HG03432 (cell line): Measurements from ENCODE around the gene NUP58.

Experiments used
- ATAC-seq: cut with Tn5 transposase; IDR thresholded peaks from one replicate; pipeline ENCODE4 v1.9.1; 2021; ENCODE audit warnings: mild to moderate bottlenecking, moderate library complexity; ENCODE audit not compliant: unreplicated experiment

NUP58 gene

DNA sequence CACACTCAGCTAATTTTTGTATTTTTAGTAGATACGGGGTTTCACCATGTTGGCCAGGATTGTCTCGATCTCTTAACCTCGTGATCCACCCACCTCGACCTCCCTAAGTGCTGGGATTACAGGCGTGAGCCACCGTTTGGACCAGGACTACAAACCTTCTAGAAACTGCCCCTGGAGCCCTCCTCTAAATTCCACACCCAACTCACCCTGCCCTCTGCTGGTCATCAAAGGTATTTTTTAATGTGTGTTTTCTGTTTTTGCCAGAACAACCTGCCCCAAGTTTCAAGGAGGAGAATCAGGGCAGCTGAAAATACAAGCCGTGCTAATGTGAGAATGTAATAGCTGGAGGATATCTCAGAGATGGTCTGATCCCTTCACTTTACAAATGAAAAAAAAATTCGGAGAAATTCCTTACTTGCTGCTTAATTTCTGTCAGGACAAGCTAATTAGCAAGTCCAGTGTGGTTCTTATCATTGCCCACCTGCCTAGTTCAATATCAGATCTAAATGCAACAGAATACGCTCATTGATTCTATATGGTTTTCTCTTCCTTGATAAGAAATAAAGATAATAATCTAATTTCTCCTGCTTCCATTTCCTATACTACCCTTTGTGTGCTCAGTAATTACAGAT, 74.4 kb downstream of the NUP58 start:
- no peak for ATAC-seq

GRCh38 chr13:25377244-25377962, 76.0 kb downstream of the NUP58 start:
- no peak for ATAC-seq

DNA sequence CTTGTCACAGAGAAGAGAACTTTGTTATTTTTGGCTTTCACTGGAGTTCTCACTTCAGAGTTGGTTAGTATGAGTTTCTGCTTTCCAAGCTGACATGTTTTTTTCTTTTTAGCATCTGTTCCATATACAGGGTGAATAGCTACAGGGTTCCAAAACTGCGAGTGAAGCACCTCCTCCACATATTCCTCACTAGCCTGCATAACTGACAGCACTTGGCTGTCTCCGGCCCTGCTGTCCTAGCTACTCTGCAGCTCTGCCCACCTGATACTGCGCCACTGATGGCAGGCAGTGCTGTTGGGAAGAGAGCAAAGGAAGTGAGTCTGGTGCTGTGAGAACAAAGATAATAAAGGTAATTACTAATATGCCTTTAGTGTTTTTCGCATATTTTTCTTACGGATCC, 77.1 kb downstream of the NUP58 start:
- ATAC-seq = no peak

GRCh38 chr13:25379011-25379410, 77.6 kb downstream of the NUP58 start:
- ATAC-seq = no peak

- ATAC-seq = no peak
These were observed 78.7 kb downstream of the NUP58 start for GRCh38 chr13:25380082-25380481.

DNA sequence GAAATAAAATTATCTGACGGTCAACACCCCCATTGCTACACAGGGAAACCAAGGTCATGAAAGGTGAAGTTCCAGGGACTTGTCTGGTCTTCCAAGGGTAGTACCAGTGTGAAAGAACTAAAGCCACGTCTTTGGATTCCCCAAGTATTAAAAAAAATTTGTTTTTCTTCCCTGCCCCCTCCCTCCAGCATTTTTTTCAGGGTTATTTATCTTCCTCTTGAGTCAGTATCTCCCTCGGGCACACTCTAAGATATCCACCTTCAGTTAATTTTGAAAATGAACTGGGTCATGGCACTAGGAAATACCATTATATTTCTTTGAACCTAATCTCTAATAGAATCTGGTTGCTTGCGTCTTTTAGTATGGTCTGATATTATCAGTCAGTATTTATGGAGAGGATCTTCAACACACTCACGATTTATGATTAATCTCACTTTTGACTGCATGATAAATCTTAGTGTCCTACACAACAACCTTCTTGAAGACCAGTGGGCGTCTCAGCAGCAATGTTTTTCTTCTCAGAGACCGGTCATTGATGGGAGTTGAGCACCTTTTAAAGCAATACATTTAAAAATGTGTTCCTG, 79.4 kb downstream of the NUP58 start:
- no peak for ATAC-seq

DNA sequence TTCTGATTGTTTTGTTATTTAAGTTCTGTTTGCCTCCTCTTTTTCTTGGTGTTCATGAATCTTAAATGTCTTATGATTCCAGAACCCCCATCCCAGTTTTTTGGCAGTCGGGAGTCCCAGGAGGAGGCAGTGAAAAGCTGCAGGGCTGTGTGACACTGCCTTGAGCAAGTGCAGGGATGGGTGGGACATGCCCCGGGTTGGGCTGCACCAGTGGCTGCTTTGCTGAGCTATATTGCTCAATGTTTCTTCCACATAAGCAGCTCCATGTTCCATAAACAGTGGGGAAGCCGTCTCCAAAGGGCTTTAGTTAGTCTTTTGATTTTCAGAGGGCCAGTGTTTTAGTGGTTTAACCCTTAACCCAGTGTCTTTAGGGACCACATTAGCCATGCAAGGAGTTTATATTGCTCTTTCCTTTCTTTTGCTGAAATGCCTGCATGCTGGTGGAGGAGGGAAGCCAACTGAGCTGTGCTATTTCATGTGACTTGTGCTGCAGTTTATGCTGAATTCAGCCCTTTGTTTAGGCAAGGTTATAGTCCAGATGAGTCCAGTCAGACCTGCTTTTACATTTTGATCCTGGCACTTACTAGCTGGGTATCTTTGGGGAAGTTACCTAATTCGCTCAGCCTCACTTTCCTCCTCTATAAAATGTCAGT, 83.5 kb downstream of the NUP58 start:
- no peak for ATAC-seq

DNA sequence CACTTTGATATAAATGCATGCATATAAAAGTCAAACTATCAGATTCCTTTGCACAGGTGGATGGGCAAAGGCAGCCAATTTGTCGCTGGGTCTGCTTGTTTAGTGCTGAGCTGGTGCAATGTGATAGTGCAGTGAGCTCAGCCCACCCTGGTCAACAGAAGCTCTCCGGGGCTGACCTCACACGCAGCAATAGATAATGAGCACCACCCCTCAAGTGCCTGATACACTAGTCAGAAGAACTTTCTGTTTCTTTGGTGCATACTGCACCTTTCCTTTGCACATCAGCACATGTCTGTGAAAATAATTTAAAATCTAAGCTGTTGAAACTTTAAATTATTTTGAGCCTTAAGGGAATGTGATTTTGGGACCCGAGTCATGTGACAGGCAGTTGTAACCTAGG, 90.5 kb downstream of the NUP58 start:
- no peak for ATAC-seq
